ENCODE results near the gene TBXAS1.

TBXAS1 gene

GRCh38 chr7:139915864-139916716 lies 87.0 kb downstream of the TBXAS1 start:
- Histone ChIP-seq H3K9me3 (ENCODE audit: severe bottlenecking) (no peaks in the 10 kb centered on the region), H3K27ac (ENCODE audit: poor library complexity, severe bottlenecking) (peak overlapping the region; percentile 78), H3K4me3 (ENCODE audit: severe bottlenecking) (no peak overlapping the region), H3K36me3 (ENCODE audit: low read depth) (no peaks in the 10 kb centered on the region), H3K4me1 (ENCODE audit: insufficient read depth, poor library complexity, severe bottlenecking) (peaks cover 26% of the 10 kb centered on the region), H3K27me3 (ENCODE audit: insufficient read depth, poor library complexity, severe bottlenecking) (no peaks in the 10 kb centered on the region)
- peak; percentile 96 for ATAC-seq (ENCODE audit: low read depth)
- peak; percentile 73 for DNase-seq (ENCODE audit: low spot score)
- no peak for TF ChIP-seq CTCF (IDR thresholded peaks at IDR 0.05; ENCODE audit: poor library complexity, severe bottlenecking)

- no peak for DNase-seq (ENCODE audit: low spot score)
- no peaks in the 10 kb centered on the region for H3K9me3 ChIP-seq (ENCODE audit: severe bottlenecking)
- H3K36me3 ChIP-seq (ENCODE audit: low read depth) = no peaks in the 10 kb centered on the region
- H3K4me3 ChIP-seq (ENCODE audit: severe bottlenecking) = no peak overlapping the region
- ATAC-seq (ENCODE audit: low read depth) = peak; percentile 28; the same call in 2 of the 3 replicates
- H3K4me1 ChIP-seq (ENCODE audit: insufficient read depth, poor library complexity, severe bottlenecking) = peaks cover 26% of the 10 kb centered on the region
- H3K27me3 ChIP-seq (ENCODE audit: insufficient read depth, poor library complexity, severe bottlenecking) = no peaks in the 10 kb centered on the region
- no peak for TF ChIP-seq CTCF (IDR thresholded peaks at IDR 0.05; ENCODE audit: poor library complexity, severe bottlenecking)
- peak overlapping the region; percentile 78 for H3K27ac ChIP-seq (ENCODE audit: poor library complexity, severe bottlenecking)
Measured at GRCh38 chr7:139916717-139917395, 87.8 kb downstream of the TBXAS1 start.

GRCh38 chr7:139917851-139918250 lies 88.8 kb downstream of the TBXAS1 start:
- no peak for TF ChIP-seq CTCF (IDR thresholded peaks at IDR 0.05; ENCODE audit: poor library complexity, severe bottlenecking)
- ATAC-seq (ENCODE audit: low read depth) (no peak), DNase-seq (ENCODE audit: low spot score) (no peak)
- Histone ChIP-seq H3K36me3 (ENCODE audit: low read depth) (no peaks in the 10 kb centered on the region), H3K9me3 (ENCODE audit: severe bottlenecking) (no peaks in the 10 kb centered on the region), H3K27ac (ENCODE audit: poor library complexity, severe bottlenecking) (peak overlapping the region; percentile 78), H3K27me3 (ENCODE audit: insufficient read depth, poor library complexity, severe bottlenecking) (no peaks in the 10 kb centered on the region), H3K4me1 (ENCODE audit: insufficient read depth, poor library complexity, severe bottlenecking) (peaks cover 26% of the 10 kb centered on the region), H3K4me3 (ENCODE audit: severe bottlenecking) (no peak overlapping the region)

GRCh38 chr7:139918480-139918879 lies 89.4 kb downstream of the TBXAS1 start:
- no peak overlapping the region for H3K27ac ChIP-seq (ENCODE audit: poor library complexity, severe bottlenecking)
- ATAC-seq (ENCODE audit: low read depth) (no peak), DNase-seq (ENCODE audit: low spot score) (no peak)
- no peak for TF ChIP-seq CTCF (IDR thresholded peaks at IDR 0.05; ENCODE audit: poor library complexity, severe bottlenecking)
- peaks cover 26% of the 10 kb centered on the region for H3K4me1 ChIP-seq (ENCODE audit: insufficient read depth, poor library complexity, severe bottlenecking)
- no peaks in the 10 kb centered on the region for H3K9me3 ChIP-seq (ENCODE audit: severe bottlenecking)
- H3K27me3 ChIP-seq (ENCODE audit: insufficient read depth, poor library complexity, severe bottlenecking) = no peaks in the 10 kb centered on the region
- H3K4me3 ChIP-seq (ENCODE audit: severe bottlenecking) = no peak overlapping the region
- no peaks in the 10 kb centered on the region for H3K36me3 ChIP-seq (ENCODE audit: low read depth)

All from RWPE2 (cell line).